GM18520 (cell line): Measurements from ENCODE around the gene C1RL.

Experiments
- ATAC-seq: cut with Tn5 transposase; IDR thresholded peaks from one replicate; pipeline ENCODE4 v1.9.1; 2021; ENCODE audit not compliant: unreplicated experiment

The C1RL gene

DNA sequence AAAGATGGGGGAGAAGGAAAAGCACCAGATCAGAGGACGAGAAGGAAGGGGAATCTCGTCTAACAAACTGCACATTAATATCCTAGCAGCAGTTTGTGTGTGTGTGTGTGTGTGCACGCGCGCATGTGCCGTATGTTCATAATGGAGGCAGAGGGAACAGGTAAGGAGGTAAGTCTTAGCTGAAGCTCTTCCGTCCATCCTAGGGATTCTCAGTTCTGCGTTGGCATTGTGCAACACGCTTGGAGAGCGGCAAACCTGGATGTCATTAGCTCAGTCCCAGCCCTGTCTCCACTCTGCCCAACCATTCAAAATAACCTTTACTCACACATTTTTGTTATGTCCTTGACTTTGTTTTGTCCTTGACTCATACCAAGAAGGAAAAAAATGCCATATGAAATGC, 15.1 kb downstream of the C1RL start:
- no peak for ATAC-seq

- ATAC-seq = no peak
Measured at GRCh38 chr12:7093486-7093885, 15.5 kb downstream of the C1RL start.

DNA sequence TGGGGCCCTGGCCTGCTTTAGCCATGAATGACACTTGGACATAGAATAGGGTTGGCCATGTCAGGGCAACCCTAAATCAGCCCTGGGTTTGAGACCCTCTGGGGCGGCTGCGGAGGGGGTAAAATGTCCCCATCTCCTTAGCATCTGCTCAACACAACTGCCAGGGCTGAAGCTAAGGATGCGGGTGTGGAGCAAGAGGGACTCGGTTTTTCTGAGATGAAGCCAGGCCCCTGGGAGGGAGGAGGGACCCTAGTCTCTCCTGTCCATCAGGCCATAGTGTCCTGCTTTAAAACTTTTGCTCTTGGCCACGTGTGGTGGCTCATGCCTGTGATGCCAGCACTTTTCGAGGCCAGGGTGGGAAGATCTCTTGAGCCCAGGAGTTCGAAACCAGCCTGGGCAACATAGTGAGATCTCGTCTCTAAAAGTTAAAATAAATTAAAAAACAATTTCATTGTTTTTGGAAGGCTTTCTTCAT, 16.0 kb downstream of the C1RL start:
- no peak for ATAC-seq

DNA sequence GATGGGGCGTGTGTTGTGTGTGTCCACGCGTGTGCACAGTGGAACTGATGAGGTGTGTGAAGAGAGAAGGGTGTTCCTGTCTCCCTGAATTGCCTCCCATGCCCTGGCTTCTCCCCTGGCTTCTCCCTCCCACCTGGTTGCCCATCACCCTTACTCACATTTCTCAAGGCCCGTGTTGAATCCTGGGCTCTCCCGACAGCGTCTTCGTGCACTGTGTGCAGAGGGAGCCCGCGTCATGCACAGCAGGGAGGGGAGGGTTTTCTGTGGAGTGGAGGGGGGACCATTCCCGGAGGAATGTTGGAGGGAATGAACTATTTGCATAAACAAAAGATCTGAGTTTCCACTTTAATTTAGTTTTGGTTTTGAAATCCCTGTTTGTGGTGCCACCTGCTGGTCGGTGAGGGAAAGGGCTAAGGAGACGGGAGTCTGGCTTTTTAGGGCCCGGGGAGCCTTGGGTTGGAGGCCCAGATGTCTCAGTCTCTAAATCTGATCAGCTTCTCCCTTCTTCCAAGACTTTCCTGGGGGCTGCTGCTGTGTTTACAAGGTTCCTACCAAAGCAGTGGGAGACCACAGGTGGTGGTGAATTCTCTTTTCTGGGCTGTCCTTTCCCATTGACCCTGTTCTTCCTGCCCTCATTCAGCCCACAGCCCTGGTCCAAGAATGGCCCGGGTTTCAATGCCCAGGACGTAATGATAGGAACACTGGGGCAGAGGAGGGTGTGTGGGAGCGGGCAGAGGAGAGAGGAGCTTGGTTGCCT, 16.6 kb downstream of the C1RL start, which contains the start of gene C1R:
Gene C1R, minus strand, starts transcription at position 217 of the 757 bp plus-strand sequence. Its CDS starts 57 bp downstream, at position 160.
- no peak for ATAC-seq

GRCh38 chr12:7091660-7092228, 17.3 kb downstream of the C1RL start:
- ATAC-seq = no peak

DNA sequence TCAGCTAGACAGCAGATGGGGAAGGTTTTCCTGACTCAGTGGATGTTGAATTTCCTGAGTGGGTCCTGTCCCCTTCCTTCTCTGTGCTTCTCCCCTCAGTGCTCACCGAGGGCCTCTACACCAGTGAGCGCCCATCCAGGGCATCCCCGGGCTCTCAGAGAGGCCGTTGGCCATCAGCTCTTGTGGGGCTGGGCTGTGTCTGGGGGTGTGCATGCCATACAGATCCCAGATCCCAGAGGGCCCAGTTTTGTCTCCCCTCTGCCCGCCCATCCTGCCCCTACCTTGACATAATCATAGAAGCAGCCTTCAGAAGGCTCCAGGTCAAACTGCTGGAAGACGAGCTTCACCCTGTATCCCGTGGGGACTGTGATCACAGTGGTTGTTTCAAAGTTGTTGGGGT, 17.8 kb downstream of the C1RL start:
- no peak for ATAC-seq

DNA sequence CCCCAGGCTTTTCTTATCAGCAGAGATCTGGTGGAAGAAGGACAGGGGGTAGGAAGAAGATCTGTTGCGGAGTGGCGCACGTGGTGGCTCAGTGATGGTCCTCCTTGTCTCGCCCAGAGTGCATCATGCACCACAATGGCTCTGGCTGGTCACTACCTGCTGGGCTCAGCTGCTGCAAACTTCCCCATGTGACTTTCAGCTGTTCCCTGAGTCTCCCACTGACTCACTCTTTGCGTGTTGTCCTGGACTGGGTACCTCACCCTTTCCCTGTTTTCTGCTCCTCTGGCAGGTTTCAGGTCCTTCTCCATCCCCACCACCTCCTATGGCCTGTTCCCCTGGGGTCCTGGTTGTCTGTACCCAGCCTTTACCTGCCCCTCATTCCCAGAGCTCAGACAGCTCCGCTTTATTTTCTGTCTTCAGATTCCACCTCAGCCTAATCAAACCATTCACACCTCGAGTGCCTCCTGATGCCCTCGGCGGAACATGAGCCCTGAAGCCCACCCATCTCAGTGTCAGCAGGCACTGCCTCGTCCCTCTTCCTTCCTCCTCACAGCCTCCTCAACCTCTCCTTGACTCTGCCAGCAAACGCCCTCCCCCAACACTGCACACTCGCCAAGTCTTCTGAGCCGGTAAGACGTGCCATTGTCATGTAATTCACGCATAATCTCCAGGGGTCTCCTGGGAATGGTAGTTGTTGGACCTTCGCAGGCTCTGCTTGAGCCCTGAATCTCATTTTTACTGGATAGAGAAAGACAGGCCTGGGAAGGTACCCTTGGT, 18.6 kb downstream of the C1RL start:
- ATAC-seq = no peak

- no peak for ATAC-seq
Measured at GRCh38 chr12:7089196-7089871, 19.7 kb downstream of the C1RL start.

DNA sequence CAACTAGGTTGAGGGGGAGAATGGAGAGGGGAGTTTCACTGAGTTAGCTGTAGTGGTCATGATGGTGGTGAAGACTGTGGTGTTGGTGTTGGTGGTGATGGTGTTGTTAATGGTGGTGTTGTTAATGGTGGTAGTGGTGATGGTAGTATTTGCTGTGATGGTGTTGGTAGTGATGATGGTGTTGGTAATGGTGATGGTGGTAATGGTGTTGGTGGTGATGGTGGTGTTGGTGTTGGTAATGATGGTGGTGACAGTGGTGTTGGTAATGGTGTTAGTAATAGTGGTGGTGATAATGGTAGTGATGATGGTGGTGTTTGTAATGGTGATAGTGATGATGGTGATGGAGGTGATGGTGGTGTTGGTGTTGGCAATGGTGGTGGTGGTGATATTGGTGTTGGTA, 25.9 kb downstream of the C1RL start:
- ATAC-seq = no peak

GRCh38 chr12:7081037-7081436, 28.0 kb downstream of the C1RL start:
- ATAC-seq = no peak

DNA sequence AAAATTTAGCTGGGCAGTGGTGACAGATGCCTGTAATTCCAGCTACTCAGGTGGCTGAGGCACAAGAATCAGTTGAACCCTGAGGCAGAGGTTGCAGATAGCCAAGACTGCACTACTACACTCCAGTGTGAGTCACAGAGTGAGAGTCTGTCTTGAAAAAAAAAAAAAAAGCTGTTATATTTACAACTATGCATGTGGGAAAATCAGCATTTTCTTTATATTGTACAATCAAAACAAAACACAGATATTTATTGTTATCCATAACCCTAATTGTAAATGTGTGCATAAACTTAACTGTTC, 29.2 kb downstream of the C1RL start:
- no peak for ATAC-seq

DNA sequence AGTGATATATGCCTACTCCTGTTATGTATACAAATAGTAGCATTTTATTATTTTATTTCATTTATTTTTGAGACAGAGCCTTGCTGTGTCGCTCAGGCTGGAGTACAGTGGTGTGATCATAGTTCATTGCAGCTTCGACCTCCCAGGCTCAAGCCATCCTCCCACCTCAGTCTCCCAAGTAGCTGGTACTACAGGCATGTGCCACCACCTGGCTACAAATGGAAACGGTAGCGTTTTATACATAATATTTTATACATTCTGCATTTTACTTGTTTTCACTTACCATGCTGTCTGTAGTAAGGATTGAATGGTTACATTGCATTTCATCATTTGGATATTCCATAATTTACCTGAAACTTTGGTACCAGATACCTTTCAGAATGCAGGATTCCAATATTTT, 30.9 kb downstream of the C1RL start:
- no peak for ATAC-seq

GRCh38 chr12:7076493-7076892, 32.5 kb downstream of the C1RL start:
- ATAC-seq = no peak

GRCh38 chr12:7075939-7076338, 33.1 kb downstream of the C1RL start:
- no peak for ATAC-seq

GRCh38 chr12:7075518-7075917, 33.5 kb downstream of the C1RL start:
- no peak for ATAC-seq

- ATAC-seq = no peak
Measured at GRCh38 chr12:7073946-7074345, 35.1 kb downstream of the C1RL start.

GRCh38 chr12:7072554-7072953, 36.5 kb downstream of the C1RL start:
- ATAC-seq = no peak

DNA sequence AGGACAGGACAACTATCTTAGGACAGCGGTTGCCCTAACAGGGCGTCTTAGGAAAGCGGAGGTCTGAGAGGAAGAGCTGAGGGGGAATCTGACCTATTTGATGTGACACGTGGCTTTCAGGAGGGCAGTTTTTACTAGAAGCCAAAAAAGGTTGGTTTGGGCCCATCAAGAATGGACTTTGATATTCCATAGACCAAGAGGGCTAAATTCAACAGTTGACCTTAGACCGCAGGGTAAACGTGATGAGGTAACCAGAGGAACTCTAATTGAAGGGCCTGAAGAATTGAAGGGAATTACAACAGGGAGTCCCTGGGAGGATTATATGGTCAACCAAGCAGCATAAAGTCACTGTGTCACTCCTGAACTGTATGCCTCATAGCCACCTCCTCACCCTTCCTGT, 37.0 kb downstream of the C1RL start:
- ATAC-seq = no peak

- ATAC-seq = no peak
Measured at GRCh38 chr12:7069386-7069785, 39.6 kb downstream of the C1RL start.

DNA sequence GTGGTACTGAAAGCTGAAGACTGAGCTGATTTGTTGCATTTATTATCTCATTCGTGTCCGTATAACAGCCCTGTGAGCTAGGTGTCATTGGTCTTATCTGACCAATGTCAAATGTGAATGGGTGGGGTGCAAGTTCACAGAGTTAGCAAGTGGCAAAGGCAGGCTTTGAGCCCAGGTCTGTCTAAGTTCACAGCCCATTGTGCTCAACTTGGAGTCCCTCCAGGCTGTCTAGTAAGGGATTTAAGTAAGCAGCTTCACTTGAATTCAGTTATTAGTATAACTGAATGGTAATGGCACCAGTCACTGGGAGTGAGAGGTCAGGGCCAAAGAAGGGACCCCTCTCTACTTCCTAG, 40.0 kb downstream of the C1RL start:
- no peak for ATAC-seq

GRCh38 chr12:7068240-7068993, 40.6 kb downstream of the C1RL start:
- ATAC-seq = no peak
